Activated naive CD4-positive, alpha-beta T cell treated with anti-CD3 and anti-CD28 coated beads for 36 hours (primary cell): ENCODE measurements around the gene SERBP1. TPM values are rescaled to one million over a fixed set of nuclear protein-coding genes. Genes with fewer than 3 reads are reported as not detected.
A peak's percentile ranks its signal among the peaks of the same experiment; 100 is the strongest.
"Not testable (repeated sequence)": the region's sequence is repeated elsewhere in the genome, so short reads cannot be mapped to it uniquely, and the experiment has no call there.

Experiments used
- CTCF ChIA-PET: fragments of 350-600 bp; sonication (Branson Sonifier 250); formaldehyde crosslinking; loops from one replicate; lab custom pipeline; 2021; ENCODE audit warnings: antibody characterized with exemption; lab: Charles Lee
- DNase-seq: peaks from one replicate; pipeline ENCODE4 v3.0.0-alpha.2; 2020
- H3K27ac Mint-ChIP-seq: one replicate; pipeline ENCODE4 v1.8.0; 2021; ENCODE audit warnings: mild to moderate bottlenecking, mixed read lengths
- H3K27me3 Mint-ChIP-seq: one replicate; pipeline ENCODE4 v1.8.0; 2021; ENCODE audit warnings: low read depth, mixed read lengths
- H3K36me3 Mint-ChIP-seq: one replicate; pipeline ENCODE4 v1.8.0; 2021; ENCODE audit warnings: low read depth, mixed read lengths
- H3K4me1 Mint-ChIP-seq: one replicate; pipeline ENCODE4 v1.8.0; 2021; ENCODE audit warnings: low read depth, mixed read lengths
- H3K4me3 Mint-ChIP-seq: one replicate; pipeline ENCODE4 v1.8.0; 2021; ENCODE audit warnings: mild to moderate bottlenecking, moderate library complexity, mixed read lengths
- H3K9me3 Mint-ChIP-seq: one replicate; pipeline ENCODE4 v1.8.0; 2021; ENCODE audit warnings: mixed read lengths
- intact Hi-C: fragments of 100-400 bp; cut with micrococcal nuclease; formaldehyde crosslinking; loops from one replicate; pipeline ENCODE4 v1.15.1; 2023
- total RNA-seq, 2 experiments: library from RNA; stranded (reverse); gene quantifications; one replicate each; pipeline ENCODE4 v1.2.3, GENCODE V29; 2021

Gene SERBP1
- total RNA-seq, 2 experiments from 2014 or later: 527 to 537 TPM

DNA sequence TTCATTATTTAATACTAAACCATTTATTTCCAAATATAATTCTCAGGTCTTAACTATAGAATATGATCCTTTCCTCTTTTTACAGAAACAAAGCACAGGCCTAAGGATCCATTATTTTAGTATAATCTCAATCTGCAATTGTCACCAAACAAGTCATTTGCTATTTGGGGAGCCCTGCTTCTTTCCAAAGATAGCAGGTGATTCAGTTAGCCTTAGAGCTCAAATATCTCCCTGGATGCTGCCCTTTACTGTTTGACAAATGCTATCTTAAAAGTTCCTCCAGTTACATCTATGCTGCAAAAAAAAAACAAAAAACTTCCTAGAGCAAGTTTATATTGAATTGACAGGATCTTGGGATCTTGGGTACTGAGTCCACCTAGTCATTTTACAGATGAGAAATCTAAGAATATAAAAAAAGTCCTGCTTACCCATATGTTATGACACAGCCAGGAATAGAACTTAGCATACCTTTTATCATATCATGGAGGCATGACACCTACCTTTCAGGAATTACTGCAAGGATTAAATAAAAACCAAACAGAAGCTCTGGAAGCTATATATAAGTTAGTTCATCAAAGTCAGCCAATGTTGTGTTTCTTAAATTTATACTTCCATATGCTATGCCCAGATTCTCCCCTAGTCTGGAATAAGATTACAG, 9.2 kb downstream of the SERBP1 start:
- CTCF ChIA-PET: no interaction called here
- Mint-ChIP-seq H3K27ac (peak overlapping the region; percentile 72), H3K4me3 (no peak overlapping the region), H3K9me3 (no peaks in the 10 kb centered on the region), H3K36me3 (peaks cover 88% of the 10 kb centered on the region), H3K4me1 (peaks cover 85% of the 10 kb centered on the region), H3K27me3 (no peaks in the 10 kb centered on the region)
- intact Hi-C loops: loop anchor here (5.0 kb wide), 2 partner anchors 424 to 439 kb away; no protein-coding TSS in a partner anchor
- DNase-seq: no peak

DNA sequence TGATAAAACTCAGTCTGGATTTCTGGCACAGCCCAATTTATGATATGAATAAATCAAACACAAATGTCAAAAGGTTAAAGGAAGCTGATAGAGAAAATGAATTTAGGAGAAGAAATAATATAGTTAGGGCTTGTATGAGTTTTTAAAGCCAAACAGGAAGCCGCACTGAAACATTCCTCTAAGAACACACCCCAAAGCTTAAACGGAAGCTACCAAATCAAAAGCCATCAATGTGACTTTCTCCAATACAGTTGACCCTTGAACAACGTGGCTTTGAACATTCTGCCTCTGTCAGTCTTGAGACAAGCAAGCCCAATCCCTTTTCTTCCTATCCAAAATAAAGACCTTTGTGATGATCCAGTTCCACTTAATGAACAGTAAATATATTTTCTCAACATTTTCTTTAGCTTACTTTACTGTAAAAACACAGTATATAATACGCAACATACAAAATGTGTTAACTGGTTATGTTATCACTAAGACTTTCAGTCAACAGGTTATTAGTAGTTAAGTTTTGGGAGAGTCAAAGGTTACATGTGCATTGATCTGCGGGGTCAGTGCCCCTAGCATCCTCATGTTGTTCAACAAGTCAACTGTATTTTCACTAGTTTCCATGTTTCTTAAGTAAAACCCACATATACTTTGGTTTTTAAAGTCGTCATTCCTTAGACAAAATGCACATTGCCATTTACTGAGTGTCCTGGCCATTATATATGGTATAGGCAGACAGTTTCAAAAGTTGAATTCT, 11.2 kb downstream of the SERBP1 start:
- H3K27ac Mint-ChIP-seq: peak overlapping the region; percentile 72
- DNase-seq: no peak
- no peaks in the 10 kb centered on the region for H3K27me3 Mint-ChIP-seq
- peaks cover 85% of the 10 kb centered on the region for H3K4me1 Mint-ChIP-seq
- CTCF ChIA-PET: interaction anchor here (0.5 to 1.0 kb wide), 4 partner anchors 10 to 433 kb away, joined by 3 to 5 read pairs (median 4); no protein-coding TSS in a partner anchor
- H3K9me3 Mint-ChIP-seq: no peaks in the 10 kb centered on the region
- H3K36me3 Mint-ChIP-seq: peaks cover 89% of the 10 kb centered on the region
- intact Hi-C loops: loop anchor here (1.0 kb wide), 1 partner anchor 9 kb away; no protein-coding TSS in a partner anchor
- H3K4me3 Mint-ChIP-seq: no peak overlapping the region

- H3K9me3 Mint-ChIP-seq, H3K27me3 Mint-ChIP-seq, DNase-seq, CTCF ChIA-PET, intact Hi-C loops: not testable (repeated sequence)
- Mint-ChIP-seq H3K36me3 (peaks cover 86% of the 10 kb centered on the region), H3K4me1 (peaks cover 78% of the 10 kb centered on the region), H3K27ac (peak overlapping the region; percentile 65), H3K4me3 (peak overlapping the region; percentile 12)
Measured at GRCh38 chr1:67417733-67418132, 12.5 kb downstream of the SERBP1 start.

DNA sequence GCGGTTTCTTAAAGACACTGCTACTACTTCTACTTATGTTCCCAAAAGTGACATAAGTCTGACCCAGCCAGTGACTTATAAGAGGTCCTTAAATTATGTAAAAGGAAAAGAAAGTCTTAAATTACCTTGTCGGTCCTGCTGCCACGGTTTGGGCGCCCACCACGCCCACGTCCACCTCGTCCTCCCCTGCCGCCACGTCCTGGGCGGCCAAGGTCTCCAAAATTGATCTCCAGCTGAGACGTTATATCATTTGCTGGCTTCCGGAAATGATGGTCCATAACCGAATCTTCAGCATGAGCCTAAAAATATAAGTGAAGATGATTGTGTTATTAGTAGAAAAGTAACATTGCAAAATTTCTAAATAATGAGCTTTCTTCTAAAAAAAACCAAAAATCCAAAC, 15.2 kb downstream of the SERBP1 start:
- intact Hi-C loops: loop anchor here (1.0 kb wide), 1 partner anchor 9 kb away; no protein-coding TSS in a partner anchor
- peaks cover 70% of the 10 kb centered on the region for H3K4me1 Mint-ChIP-seq
- H3K4me3 Mint-ChIP-seq: no peak overlapping the region
- peak overlapping the region; percentile 72 for H3K27ac Mint-ChIP-seq
- no peaks in the 10 kb centered on the region for H3K9me3 Mint-ChIP-seq
- no peak for DNase-seq
- H3K36me3 Mint-ChIP-seq: peaks cover 75% of the 10 kb centered on the region
- H3K27me3 Mint-ChIP-seq: no peaks in the 10 kb centered on the region
- CTCF ChIA-PET: no interaction called here

GRCh38 chr1:67414574-67414973, 15.6 kb downstream of the SERBP1 start:
- Mint-ChIP-seq H3K27ac (peak overlapping the region; percentile 72), H3K27me3 (no peaks in the 10 kb centered on the region), H3K4me1 (peaks cover 67% of the 10 kb centered on the region), H3K9me3 (no peaks in the 10 kb centered on the region), H3K4me3 (no peak overlapping the region), H3K36me3 (peaks cover 73% of the 10 kb centered on the region)
- intact Hi-C loops: no loop called here
- CTCF ChIA-PET: no interaction called here
- no peak for DNase-seq

- H3K27me3 Mint-ChIP-seq, DNase-seq, H3K4me3 Mint-ChIP-seq, intact Hi-C loops, H3K9me3 Mint-ChIP-seq, H3K27ac Mint-ChIP-seq: not testable (repeated sequence)
- peaks cover 68% of the 10 kb centered on the region for H3K36me3 Mint-ChIP-seq
- CTCF ChIA-PET: interaction anchor here (1.8 kb wide), 1 partner anchor 87 kb away, joined by 5 read pairs; no protein-coding TSS in a partner anchor
- peaks cover 57% of the 10 kb centered on the region for H3K4me1 Mint-ChIP-seq
Measured at GRCh38 chr1:67413101-67413500, 17.1 kb downstream of the SERBP1 start.

GRCh38 chr1:67408148-67408547, 22.1 kb downstream of the SERBP1 start:
- H3K4me1 Mint-ChIP-seq: peaks cover 22% of the 10 kb centered on the region
- H3K4me3 Mint-ChIP-seq: no peak overlapping the region
- peaks cover 27% of the 10 kb centered on the region for H3K36me3 Mint-ChIP-seq
- intact Hi-C loops: no loop called here
- CTCF ChIA-PET: interaction anchor here (0.6 to 1.2 kb wide), 3 partner anchors 10 to 149 kb away, joined by 3 to 4 read pairs (median 3); no protein-coding TSS in a partner anchor
- DNase-seq: no peak
- no peaks in the 10 kb centered on the region for H3K27me3 Mint-ChIP-seq
- peak overlapping the region; percentile 78 for H3K27ac Mint-ChIP-seq
- H3K9me3 Mint-ChIP-seq: no peaks in the 10 kb centered on the region

DNA sequence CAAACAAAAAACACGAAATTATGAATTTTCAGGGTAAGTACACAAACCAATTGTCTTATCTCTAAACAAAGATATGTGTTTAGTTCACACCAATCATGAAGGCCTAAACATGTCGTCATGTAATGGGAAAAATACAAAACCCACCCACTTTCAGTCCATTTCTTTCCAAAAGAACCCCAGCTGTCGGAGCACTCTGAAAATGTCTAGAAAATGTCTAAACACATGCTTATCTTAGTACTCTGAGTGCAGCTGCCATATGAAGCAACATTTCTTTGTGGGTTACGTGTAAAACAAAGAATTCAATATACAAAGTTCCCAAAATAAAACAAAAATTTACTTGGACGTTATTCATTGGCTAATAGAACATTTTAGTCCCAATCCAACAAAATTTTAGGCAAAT, 22.7 kb downstream of the SERBP1 start:
- Mint-ChIP-seq H3K27ac (peak overlapping the region; percentile 78), H3K4me3 (no peak overlapping the region), H3K36me3 (peaks cover 24% of the 10 kb centered on the region), H3K4me1 (peaks cover 20% of the 10 kb centered on the region), H3K9me3 (no peaks in the 10 kb centered on the region), H3K27me3 (no peaks in the 10 kb centered on the region)
- intact Hi-C loops: no loop called here
- DNase-seq: no peak
- CTCF ChIA-PET: no interaction called here

- Mint-ChIP-seq H3K27me3 (no peaks in the 10 kb centered on the region), H3K4me1 (peaks cover 15% of the 10 kb centered on the region), H3K27ac (peak overlapping the region; percentile 71), H3K9me3 (no peaks in the 10 kb centered on the region), H3K4me3 (no peak overlapping the region), H3K36me3 (peaks cover 19% of the 10 kb centered on the region)
- CTCF ChIA-PET: interaction anchor here (0.6 to 1.3 kb wide), 2 partner anchors 192 to 194 kb away, joined by 4 read pairs; no protein-coding TSS in a partner anchor
- intact Hi-C loops: loop anchor here (1.0 kb wide), 1 partner anchor 10 kb away; no protein-coding TSS in a partner anchor
- no peak for DNase-seq
Measured at GRCh38 chr1:67405473-67406245, 24.5 kb downstream of the SERBP1 start.

DNA sequence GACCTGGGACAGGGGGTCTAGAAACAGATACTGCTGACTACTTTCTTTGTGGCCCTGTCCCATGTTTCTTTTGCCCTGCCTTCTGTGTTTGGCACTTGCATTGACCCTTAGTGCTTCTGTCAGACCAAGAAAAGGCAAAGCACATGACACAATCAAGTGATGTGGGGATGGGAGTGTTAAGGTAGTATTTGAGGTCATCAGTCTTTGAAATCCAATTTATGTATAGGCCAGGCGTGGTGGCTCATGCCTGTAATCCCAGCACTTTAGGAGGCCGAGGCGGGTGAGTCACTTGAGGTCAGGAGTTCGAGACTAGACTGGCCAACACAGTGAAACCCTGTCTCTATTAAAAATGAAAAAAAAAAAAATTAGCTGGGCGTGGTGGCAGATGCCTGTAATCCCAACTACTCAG, 26.0 kb downstream of the SERBP1 start:
- Mint-ChIP-seq H3K9me3 (no peaks in the 10 kb centered on the region), H3K36me3 (peaks cover 20% of the 10 kb centered on the region), H3K27me3 (no peaks in the 10 kb centered on the region), H3K27ac (peak overlapping the region; percentile 50), H3K4me1 (peaks cover 19% of the 10 kb centered on the region), H3K4me3 (no peak overlapping the region)
- no peak for DNase-seq
- CTCF ChIA-PET: no interaction called here
- intact Hi-C loops: no loop called here

- intact Hi-C loops: no loop called here
- CTCF ChIA-PET: interaction anchor here (1.0 to 1.4 kb wide), 3 partner anchors 90 to 406 kb away, joined by 3 to 4 read pairs (median 4); no protein-coding TSS in a partner anchor
- Mint-ChIP-seq H3K4me3 (no peak overlapping the region), H3K27me3 (no peaks in the 10 kb centered on the region), H3K36me3 (peaks cover 36% of the 10 kb centered on the region), H3K4me1 (peaks cover 27% of the 10 kb centered on the region), H3K27ac (peak overlapping the region; percentile 50), H3K9me3 (no peaks in the 10 kb centered on the region)
- no peak for DNase-seq
Measured at GRCh38 chr1:67401443-67401842, 28.8 kb downstream of the SERBP1 start.
